ENCODE results near the gene HIBCH. TPM values are rescaled to one million over a fixed set of nuclear protein-coding genes. Genes with fewer than 3 reads are reported as not detected.

HIBCH gene
- total and polyA plus RNA-seq, 4 donors, result 20.2 to 65.2 (median 32.8) TPM

- Histone ChIP-seq H3K36me3 (ENCODE audit: control insufficient read depth in 4 of 4, insufficient read depth in 3 of 4, low read depth in 1 of 4, low read length in 3 of 4) (no peaks in the 10 kb centered on the region), H3K4me3 (ENCODE audit: low read depth in 1 of 3, low read length in 3 of 3) (no peak overlapping the region), H3K9ac (ENCODE audit: low read depth in 1 of 2, low read length in 2 of 2) (no peak overlapping the region), H3K4me1 (ENCODE audit: control insufficient read depth in 4 of 4, insufficient read depth in 4 of 4, low read length in 3 of 4) (no peaks in the 10 kb centered on the region), H3K9me3 (ENCODE audit: control insufficient read depth in 4 of 4, low read length in 3 of 4) (no peaks in the 10 kb centered on the region), H3K27ac (ENCODE audit: low read depth in 1 of 2, low read length in 2 of 2) (no peak overlapping the region), H3K27me3 (ENCODE audit: control insufficient read depth in 4 of 4, insufficient read depth in 4 of 4, low read length in 3 of 4) (no peaks in the 10 kb centered on the region)
- TF ChIP-seq JUND (IDR thresholded peaks at IDR 0.05), result no peak
- TF ChIP-seq HNF4A (conservative IDR thresholded peaks at IDR 0.05), result no peak
- no peak for TF ChIP-seq NR2F2 (IDR thresholded peaks at IDR 0.05)
- no peak for TF ChIP-seq ATF3 (IDR thresholded peaks at IDR 0.05)
- no peak for TF ChIP-seq FOXA2 (IDR thresholded peaks at IDR 0.05)
- TF ChIP-seq MAX (IDR thresholded peaks at IDR 0.05), result no peak
- TF ChIP-seq YY1 (IDR thresholded peaks at IDR 0.05), result no peak
- TF ChIP-seq FOXA1 (IDR thresholded peaks at IDR 0.05), result no peak
- no peak for TF ChIP-seq ZBTB33 (IDR thresholded peaks at IDR 0.05)
- no peak for TF ChIP-seq TAF1 (conservative IDR thresholded peaks at IDR 0.05)
- TF ChIP-seq RAD21 (IDR thresholded peaks at IDR 0.05), result no peak
- TF ChIP-seq HNF4G (IDR thresholded peaks at IDR 0.05), result no peak
- no peak for TF ChIP-seq CTCF (IDR thresholded peaks at IDR 0.05; ENCODE audit: low read depth, low read length, missing input control)
- TF ChIP-seq EGR1 (IDR thresholded peaks at IDR 0.05; ENCODE audit: low read depth in 2 of 2), result no peak
- no peak for TF ChIP-seq GABPA (IDR thresholded peaks at IDR 0.05 in 1 of 2, conservative IDR thresholded peaks at IDR 0.05 in 1 of 2)
- TF ChIP-seq REST (IDR thresholded peaks at IDR 0.05), result no peak
- TF ChIP-seq SP1 (IDR thresholded peaks at IDR 0.05), result no peak
- TF ChIP-seq RXRA (IDR thresholded peaks at IDR 0.05), result no peak
- DNase-seq (ENCODE audit: low spot score), result no peak
- WGBS, result 90% methylated on average over 4 of the region's 4 CpGs
Observed at GRCh38 chr2:190156530-190157212, 163.0 kb downstream of the HIBCH start.

Other genes starting within 250 kb of the HIBCH start
- 10 to 100 TPM in 1 of 2 donors, 1 to 10 TPM in 1; 9.1 to 11.9 TPM for gene INPP1, start 23.8 kb upstream of the HIBCH start, total RNA-seq
- 10 to 100 TPM; 12.9 to 13.2 TPM for gene INPP1, start 23.8 kb upstream of the HIBCH start, polyA plus RNA-seq
- gene MFSD6, start 88.5 kb upstream of the HIBCH start, total RNA-seq, result 1 to 10 TPM; 2.9 to 9.5 TPM
- 1 to 10 TPM in 1 of 2 donors, under 1 TPM in 1; 0.83 to 1.8 TPM for gene MFSD6, start 88.5 kb upstream of the HIBCH start, polyA plus RNA-seq
- gene NEMP2, start 214.9 kb upstream of the HIBCH start, total RNA-seq, result 1 to 10 TPM; 4.6 to 6.1 TPM
- under 1 TPM; 0.67 to 0.93 TPM for gene NEMP2, start 214.9 kb upstream of the HIBCH start, polyA plus RNA-seq

Measured in liver (tissue), 9 donors.